ENCODE measurements around the gene PAPPA. TPM values are rescaled to one million over a fixed set of nuclear protein-coding genes. Genes with fewer than 3 reads are reported as not detected.
A peak's percentile ranks its signal among the peaks of the same experiment; 100 is the strongest.

PAPPA gene
- total and polyA plus RNA-seq, 12 donors, result 0.22 to 23.9 (median 5.7) TPM

DNA sequence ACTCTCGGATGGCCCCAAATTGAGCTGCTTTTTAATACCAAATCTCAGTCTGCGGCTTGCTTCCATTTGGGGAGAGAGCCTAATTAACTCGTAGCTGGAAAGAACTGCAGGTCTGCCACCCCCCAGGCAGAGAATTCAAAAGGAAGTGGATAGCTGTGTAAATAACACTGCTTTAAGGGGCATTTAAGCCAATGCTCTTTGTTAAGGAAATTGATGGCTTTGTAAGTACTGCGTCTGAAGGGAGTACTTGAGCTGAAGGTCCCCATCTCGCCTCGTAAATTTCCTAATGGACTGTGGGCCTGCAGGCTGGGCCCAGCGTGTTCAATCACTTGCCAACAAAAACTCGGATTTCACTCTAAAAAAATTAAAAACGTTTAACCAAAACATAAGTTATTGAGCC lies 132.7 kb downstream of the PAPPA start:
- no peak for DNase-seq
- Histone ChIP-seq H3K4me3 (no peak overlapping the region), H3K27ac (no peak overlapping the region), H3K36me3 (replicated peaks in 1 of 2) (no peaks in the 10 kb centered on the region), H3K9me3 (replicated peaks in 1 of 3) (no peaks in the 10 kb centered on the region), H3K4me1 (replicated peaks in 1 of 2) (no peaks in the 10 kb centered on the region), H3K27me3 (no peaks in the 10 kb centered on the region)
- intact Hi-C loops (cut with DNase I), result no loop called here
- TF ChIP-seq POLR2A (IDR thresholded peaks at IDR 0.05) (no peak), CTCF (IDR thresholded peaks at IDR 0.05) (no peak)
- 37 to 44% (median 41%) methylated on average over 9 of the region's 9 CpGs for whole genome bisulfite sequencing, 4 donors

GRCh38 chr9:116287721-116288120 lies 134.1 kb downstream of the PAPPA start:
- Histone ChIP-seq H3K9me3 (replicated peaks in 1 of 3) (no peaks in the 10 kb centered on the region), H3K4me3 (no peak overlapping the region), H3K27ac (no peak overlapping the region), H3K27me3 (no peaks in the 10 kb centered on the region), H3K36me3 (replicated peaks in 1 of 2) (no peaks in the 10 kb centered on the region), H3K4me1 (replicated peaks in 1 of 2) (no peaks in the 10 kb centered on the region)
- 81 to 92% (median 86%) methylated on average over 4 of the region's 4 CpGs for WGBS, 4 donors
- DNase-seq, result no peak
- intact Hi-C loops (cut with DNase I), result no loop called here
- no peak for TF ChIP-seq POLR2A (IDR thresholded peaks at IDR 0.05)
- no peak for TF ChIP-seq CTCF (IDR thresholded peaks at IDR 0.05)

DNA sequence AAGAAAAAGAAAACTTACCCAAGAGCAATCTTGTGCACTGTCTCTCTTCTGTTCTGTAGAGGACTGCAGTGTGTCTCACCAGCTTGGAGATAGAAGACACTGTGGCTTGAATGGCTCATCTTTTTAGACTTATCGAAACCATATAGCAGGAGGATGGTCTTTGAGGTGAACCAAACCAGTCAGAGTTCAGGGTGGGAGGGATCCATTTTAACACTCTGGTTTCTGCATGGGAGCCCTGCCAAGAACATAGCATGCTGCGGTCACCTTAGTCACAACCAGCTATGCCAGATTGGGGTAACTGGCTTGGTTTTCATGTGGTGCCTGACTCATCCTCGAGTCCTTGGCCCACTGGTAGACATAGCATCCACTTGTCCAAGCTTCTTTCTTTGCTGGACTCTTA lies 135.1 kb downstream of the PAPPA start:
- H3K4me3 ChIP-seq, result no peak overlapping the region
- TF ChIP-seq POLR2A (IDR thresholded peaks at IDR 0.05) (no peak), CTCF (IDR thresholded peaks at IDR 0.05) (no peak)
- H3K27ac ChIP-seq, result no peak overlapping the region
- WGBS, 4 donors, result 65 to 76% (median 74%) methylated on average over 3 of the region's 3 CpGs
- peak in 5 of 7 donors; percentile 28 to 53 (median 41) for DNase-seq
- intact Hi-C loops (cut with DNase I), result no loop called here
- no peaks in the 10 kb centered on the region for H3K4me1 ChIP-seq (replicated peaks in 1 of 2)
- no peaks in the 10 kb centered on the region for H3K27me3 ChIP-seq
- H3K36me3 ChIP-seq (replicated peaks in 1 of 2), result no peaks in the 10 kb centered on the region
- no peaks in the 10 kb centered on the region for H3K9me3 ChIP-seq (replicated peaks in 1 of 3)

DNA sequence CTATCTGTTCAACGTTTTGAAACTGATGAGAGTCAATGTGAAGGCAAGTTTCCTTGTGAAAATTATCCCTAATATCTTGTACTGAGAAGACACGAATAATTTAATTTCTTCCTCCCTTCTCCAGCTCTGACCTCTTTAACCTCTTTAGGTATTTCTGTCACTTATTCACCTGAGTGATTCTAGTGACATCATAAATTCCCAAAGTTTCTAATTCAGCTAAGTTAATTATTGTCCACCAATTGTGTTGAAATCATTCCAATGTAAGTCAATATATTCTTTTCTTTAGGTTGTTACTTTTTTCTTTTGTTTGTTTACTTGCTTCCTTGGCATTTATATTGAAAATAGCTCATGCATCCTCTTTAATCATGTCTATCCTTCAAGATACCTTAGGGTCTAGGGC lies 143.8 kb downstream of the PAPPA start:
- WGBS, 4 donors, result 37 to 77% (median 72%) methylated on average over 2 of the region's 2 CpGs
- Histone ChIP-seq H3K9me3 (replicated peaks in 1 of 3) (no peaks in the 10 kb centered on the region), H3K4me3 (no peak overlapping the region), H3K27ac (no peak overlapping the region), H3K4me1 (replicated peaks in 1 of 2) (no peaks in the 10 kb centered on the region), H3K27me3 (no peaks in the 10 kb centered on the region), H3K36me3 (replicated peaks in 1 of 2) (no peaks in the 10 kb centered on the region)
- intact Hi-C loops (cut with DNase I), result no loop called here
- DNase-seq, result no peak
- TF ChIP-seq CTCF (IDR thresholded peaks at IDR 0.05), result no peak
- no peak for TF ChIP-seq POLR2A (IDR thresholded peaks at IDR 0.05)

All from adrenal gland (tissue), 12 donors.